Iris pigment epithelial cell (primary cell): ENCODE data around the gene PIGU.
"Not testable (repeated sequence)": the region's sequence is repeated elsewhere in the genome, so short reads cannot be mapped to it uniquely, and the experiment has no call there.

Experiments used
- DNase-seq: peaks from one replicate; pipeline ENCODE4 v3.0.0-alpha.2; 2011; ENCODE audit warnings: low read depth

Gene PIGU

GRCh38 chr20:34706912-34707784, 30.3 kb upstream of the PIGU start:
- DNase-seq: no peak

GRCh38 chr20:34706302-34706875, 29.5 kb upstream of the PIGU start:
- DNase-seq: no peak

GRCh38 chr20:34705397-34706301, 28.8 kb upstream of the PIGU start:
- DNase-seq: peak; percentile 53

- DNase-seq: no peak
These were observed 28.1 kb upstream of the PIGU start for GRCh38 chr20:34705008-34705396.

GRCh38 chr20:34704177-34705007, 27.5 kb upstream of the PIGU start, which contains the start of gene TP53INP2:
Gene TP53INP2, plus strand, starts transcription at chr20:34704344. Its CDS starts 4,396 bp downstream, at chr20:34708740.
- DNase-seq: peak; percentile 89

- DNase-seq: peak; percentile 57
These were observed 26.7 kb upstream of the PIGU start for GRCh38 chr20:34703424-34704176.

- DNase-seq: no peak
These were observed 26.1 kb upstream of the PIGU start for GRCh38 chr20:34703061-34703423.

GRCh38 chr20:34701405-34702085, 24.7 kb upstream of the PIGU start:
- no peak for DNase-seq

- no peak for DNase-seq
These were observed 16.5 kb upstream of the PIGU start for GRCh38 chr20:34693414-34693813.

- DNase-seq: no peak
These were observed 14.9 kb upstream of the PIGU start for GRCh38 chr20:34691838-34692237.

- peak; percentile 61 for DNase-seq
These were observed 12.6 kb upstream of the PIGU start for GRCh38 chr20:34689486-34689885.

- no peak for DNase-seq
These were observed 6.8 kb upstream of the PIGU start for GRCh38 chr20:34683667-34684066.

- peak; percentile 11 for DNase-seq
These were observed 3.8 kb upstream of the PIGU start for GRCh38 chr20:34680586-34681175.

GRCh38 chr20:34675993-34676641, 775 bp downstream of the PIGU start:
- DNase-seq: peak; percentile 36

GRCh38 chr20:34675561-34675960, 1.3 kb downstream of the PIGU start:
- DNase-seq: no peak

- DNase-seq: no peak
These were observed 3.5 kb downstream of the PIGU start for GRCh38 chr20:34673412-34673811.

GRCh38 chr20:34669094-34669493, 7.8 kb downstream of the PIGU start:
- no peak for DNase-seq

GRCh38 chr20:34664751-34665150, 12.1 kb downstream of the PIGU start:
- not testable (repeated sequence) for DNase-seq

GRCh38 chr20:34663213-34663943, 13.5 kb downstream of the PIGU start:
- DNase-seq: peak; percentile 9
